OCI-LY1 (cell line): ENCODE results near the gene PRPF38A.

Experiments
- EZH2 ChIP-seq: fragments of 200-600 bp; sonication (generic), shearing (Covaris generic); IDR thresholded peaks from 2 replicates; pipeline ENCODE4 v1.8.0; 2017; ENCODE audit warnings: borderline replicate concordance, mixed run types, mild to moderate bottlenecking, antibody characterized with exemption, low read length, moderate library complexity, mixed read lengths
- TF ChIP-seq, protein P1 (sequence below): fragments of 200-600 bp; sonication (generic), shearing (Covaris generic); IDR thresholded peaks from 2 replicates; pipeline ENCODE4 v1.5.1; 2017; ENCODE audit warnings: mild to moderate bottlenecking, antibody characterized with exemption, low read length, moderate library complexity, mixed read lengths

DNA sequence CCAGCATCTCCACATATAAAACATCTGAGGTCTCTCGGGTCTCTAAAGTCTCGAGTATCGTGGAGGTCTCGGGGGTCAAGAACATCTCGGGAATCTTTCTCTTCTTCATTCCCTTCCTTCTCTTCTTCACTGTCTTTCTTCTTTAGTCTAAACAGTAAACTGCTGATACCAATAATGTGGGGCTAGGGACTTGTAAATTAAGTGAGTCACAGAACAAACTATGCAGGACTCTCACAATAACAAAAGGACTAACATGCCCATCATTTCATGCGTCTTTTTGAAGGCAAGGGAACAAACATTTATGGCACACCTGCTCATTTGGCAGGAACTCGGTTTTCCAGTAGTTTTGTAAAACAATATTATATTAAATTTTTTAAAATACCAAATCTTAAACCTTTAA is 32.4 kb downstream of the PRPF38A start:
- TF ChIP-seq, protein P1, sequence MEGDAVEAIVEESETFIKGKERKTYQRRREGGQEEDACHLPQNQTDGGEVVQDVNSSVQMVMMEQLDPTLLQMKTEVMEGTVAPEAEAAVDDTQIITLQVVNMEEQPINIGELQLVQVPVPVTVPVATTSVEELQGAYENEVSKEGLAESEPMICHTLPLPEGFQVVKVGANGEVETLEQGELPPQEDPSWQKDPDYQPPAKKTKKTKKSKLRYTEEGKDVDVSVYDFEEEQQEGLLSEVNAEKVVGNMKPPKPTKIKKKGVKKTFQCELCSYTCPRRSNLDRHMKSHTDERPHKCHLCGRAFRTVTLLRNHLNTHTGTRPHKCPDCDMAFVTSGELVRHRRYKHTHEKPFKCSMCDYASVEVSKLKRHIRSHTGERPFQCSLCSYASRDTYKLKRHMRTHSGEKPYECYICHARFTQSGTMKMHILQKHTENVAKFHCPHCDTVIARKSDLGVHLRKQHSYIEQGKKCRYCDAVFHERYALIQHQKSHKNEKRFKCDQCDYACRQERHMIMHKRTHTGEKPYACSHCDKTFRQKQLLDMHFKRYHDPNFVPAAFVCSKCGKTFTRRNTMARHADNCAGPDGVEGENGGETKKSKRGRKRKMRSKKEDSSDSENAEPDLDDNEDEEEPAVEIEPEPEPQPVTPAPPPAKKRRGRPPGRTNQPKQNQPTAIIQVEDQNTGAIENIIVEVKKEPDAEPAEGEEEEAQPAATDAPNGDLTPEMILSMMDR, result no peak
- TF ChIP-seq EZH2, result no peak
